ENCODE results near the gene CIC. TPM values are rescaled to one million over a fixed set of nuclear protein-coding genes. Genes with fewer than 3 reads are reported as not detected.

Gene CIC
- total and polyA plus RNA-seq, 9 of the 15 experiments (the other 6 are each of a cell fraction or from before 2014, with no cell fraction given): 0.07 to 44.7 (median 8.6) TPM

DNA sequence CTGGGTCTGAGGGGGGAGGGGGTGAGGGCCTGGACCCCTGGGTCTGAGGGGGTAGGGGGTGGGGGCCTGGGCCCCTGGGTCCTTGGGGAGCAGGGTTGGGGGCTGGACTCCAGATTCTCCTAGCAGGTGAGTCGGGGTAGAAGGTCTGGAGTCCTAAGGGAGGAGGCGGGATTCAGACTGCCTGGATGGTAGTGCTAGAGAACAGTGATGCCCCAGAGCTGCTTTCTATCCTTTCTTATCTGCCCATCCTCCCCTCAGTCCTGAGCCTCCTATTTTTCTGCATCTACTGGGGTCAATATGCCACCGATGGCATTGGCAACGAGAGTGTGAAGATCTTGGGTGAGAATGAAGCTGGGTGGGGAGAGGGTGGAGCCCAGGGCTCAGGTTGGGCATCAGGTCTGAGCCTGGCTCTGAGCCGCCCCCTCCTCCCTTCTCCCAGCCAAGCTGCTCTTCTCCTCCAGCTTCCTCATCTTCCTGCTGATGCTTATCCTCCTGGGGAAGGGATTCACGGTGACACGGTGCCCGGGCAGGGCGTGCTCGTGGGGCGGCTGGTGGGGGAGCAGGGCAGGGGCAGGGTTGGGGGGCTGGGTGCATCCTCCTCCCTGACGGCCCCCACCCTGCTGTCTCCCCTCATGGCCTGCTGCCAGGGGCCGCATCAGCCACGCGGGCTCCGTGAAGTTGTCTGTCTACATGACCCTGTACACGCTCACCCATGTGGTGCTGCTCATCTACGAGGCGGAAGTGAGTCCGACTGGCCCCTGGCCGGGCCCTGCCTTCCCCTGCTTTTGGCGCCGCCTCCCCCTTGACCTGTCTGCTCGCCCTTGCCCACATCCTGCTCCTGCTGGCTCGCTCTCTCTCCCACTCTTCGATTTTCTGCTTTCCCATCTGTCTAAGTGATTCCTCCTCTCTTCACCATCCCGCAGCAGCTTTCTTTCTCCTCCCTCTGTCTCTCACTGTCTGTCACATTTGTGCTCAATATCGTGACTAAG, 47.5 kb downstream of the CIC start (continued):
- no peak for TF ChIP-seq NEUROD1 (IDR thresholded peaks at IDR 0.05; ENCODE audit: borderline replicate concordance, low read depth, low read length, partially characterized antibody)
- TF ChIP-seq ZFP30 (CRISPR knock-in tag; IDR thresholded peaks at IDR 0.05; ENCODE audit: borderline replicate concordance): no peak
- 0 out of 4 replicates have a peak, but pooled peaks have one; percentile 29 to 32 for TF ChIP-seq MNT (conservative IDR thresholded peaks at IDR 0.05)
- TF ChIP-seq SMAD3 (CRISPR knock-in tag; conservative IDR thresholded peaks at IDR 0.05): no peak
- TF ChIP-seq ZNF140 (CRISPR knock-in tag; IDR thresholded peaks at IDR 0.05): no peak
- no peak for TF ChIP-seq RERE (CRISPR knock-in tag; IDR thresholded peaks at IDR 0.05; ENCODE audit: borderline replicate concordance)
- TF ChIP-seq MAX (CRISPR knock-in tag; IDR thresholded peaks at IDR 0.05): peak; percentile 44; the same call in 1 of the 2 replicates
- TF ChIP-seq RBM25 (IDR thresholded peaks at IDR 0.05; ENCODE audit: low read depth, low read length, severe bottlenecking): no peak
- peak; percentile 48; the same call in 1 of the 2 replicates for TF ChIP-seq POLR2G (IDR thresholded peaks at IDR 0.05; ENCODE audit: low read depth, low read length)
- TF ChIP-seq ZNF354B (CRISPR knock-in tag; IDR thresholded peaks at IDR 0.05): no peak
- no peak for TF ChIP-seq MCM3 (IDR thresholded peaks at IDR 0.05)
- TF ChIP-seq E2F8 (IDR thresholded peaks at IDR 0.05; ENCODE audit: low read depth, partially characterized antibody): no peak
- TF ChIP-seq ID3 (CRISPR knock-in tag; IDR thresholded peaks at IDR 0.05): no peak
- no peak for TF ChIP-seq ID3 (tag; IDR thresholded peaks at IDR 0.05)
